GM18870 (cell line): ENCODE measurements around the gene SLC22A8.
"Not testable (repeated sequence)": the region's sequence is repeated elsewhere in the genome, so short reads cannot be mapped to it uniquely, and the experiment has no call there.

ENCODE experiments used
- ATAC-seq: cut with Tn5 transposase; IDR thresholded peaks from one replicate; pipeline ENCODE4 v1.9.1; 2021; ENCODE audit warnings: moderate library complexity; ENCODE audit not compliant: unreplicated experiment

The SLC22A8 gene

DNA sequence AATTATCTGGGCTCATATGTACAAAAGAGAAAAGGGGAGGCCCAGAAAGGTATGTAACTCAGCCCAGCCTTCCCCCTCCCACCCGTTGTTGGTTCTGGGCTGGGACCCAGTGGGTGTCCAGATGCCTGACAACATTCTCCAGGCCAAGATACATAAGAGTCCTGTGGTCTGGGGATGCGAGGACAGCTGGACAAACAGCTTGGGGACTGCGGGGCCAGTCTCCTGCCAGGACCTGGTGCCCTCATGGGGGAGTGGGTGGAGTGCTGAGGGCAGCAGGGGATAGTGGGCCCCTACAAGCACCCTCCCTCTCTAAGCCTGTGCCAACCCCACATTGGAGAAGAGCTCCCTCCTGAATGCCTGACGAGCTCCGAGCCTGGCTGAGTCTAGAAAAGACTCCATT lies 27.4 kb downstream of the SLC22A8 start:
- no peak for ATAC-seq

DNA sequence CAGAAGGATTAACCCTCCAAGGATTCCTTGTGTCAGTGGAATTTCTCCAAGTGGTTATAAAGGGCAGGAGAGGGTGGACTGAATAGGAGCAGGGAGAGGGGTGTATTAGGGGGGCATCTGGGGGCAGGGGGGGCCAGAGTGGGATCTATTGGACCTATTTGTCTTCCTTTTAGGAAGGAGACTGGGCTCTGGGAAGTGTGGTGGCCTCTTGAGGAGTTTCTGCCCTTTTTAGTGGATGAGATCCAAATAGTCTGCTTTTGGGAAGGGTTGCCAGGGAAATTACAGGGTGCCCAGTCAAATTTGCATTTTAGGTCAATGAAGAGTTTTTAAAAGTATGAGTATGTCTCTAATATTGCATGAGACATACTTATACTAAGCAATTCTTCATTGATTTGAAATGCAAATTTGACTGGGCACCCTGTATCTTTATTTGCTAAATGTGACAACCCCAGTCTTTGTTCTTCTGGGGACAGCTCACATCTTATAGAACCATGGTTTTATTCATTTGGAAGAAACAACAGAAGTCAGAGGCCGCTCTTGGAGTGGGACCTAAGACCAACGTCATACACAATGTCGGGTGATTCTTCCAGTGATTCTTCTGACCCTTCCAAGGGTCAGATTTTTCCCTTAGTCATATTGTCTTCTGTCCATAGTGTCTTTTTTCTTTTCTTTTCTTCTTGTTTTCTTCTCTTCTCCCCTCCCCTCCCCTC lies 30.4 kb downstream of the SLC22A8 start:
- ATAC-seq, result no peak

DNA sequence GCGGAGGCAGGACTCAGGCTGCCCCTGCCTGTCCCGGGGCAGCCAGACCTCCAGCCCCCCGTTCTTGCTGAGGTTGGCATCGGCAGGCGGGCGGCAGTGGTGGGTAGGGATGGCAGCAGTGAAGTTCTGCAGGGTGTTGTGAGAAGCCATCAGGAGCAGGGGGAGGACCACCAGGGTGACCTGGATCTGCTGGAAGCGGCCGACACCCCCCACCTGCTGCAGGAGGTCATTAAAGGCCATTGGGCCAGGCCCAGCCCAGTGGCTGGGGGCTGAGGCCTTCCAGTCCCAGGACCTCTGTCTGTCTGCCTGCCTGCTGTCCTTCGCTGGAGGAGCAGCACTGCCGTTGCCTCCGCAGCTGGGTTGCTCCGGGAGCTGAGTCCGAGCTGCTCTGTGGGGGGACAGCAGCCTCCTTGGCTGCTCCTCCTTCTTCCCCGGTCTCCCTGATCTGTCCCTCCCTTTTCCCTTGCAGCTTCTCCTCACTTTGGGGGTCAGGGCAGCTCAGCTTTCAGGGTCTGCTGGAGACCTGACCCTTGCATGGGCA lies 31.1 kb downstream of the SLC22A8 start, which contains the start of gene SLC22A6:
Gene SLC22A6, minus strand, starts transcription at position 517 of the 541 bp plus-strand sequence. Its CDS starts 277 bp downstream, at position 240.
- no peak for ATAC-seq

DNA sequence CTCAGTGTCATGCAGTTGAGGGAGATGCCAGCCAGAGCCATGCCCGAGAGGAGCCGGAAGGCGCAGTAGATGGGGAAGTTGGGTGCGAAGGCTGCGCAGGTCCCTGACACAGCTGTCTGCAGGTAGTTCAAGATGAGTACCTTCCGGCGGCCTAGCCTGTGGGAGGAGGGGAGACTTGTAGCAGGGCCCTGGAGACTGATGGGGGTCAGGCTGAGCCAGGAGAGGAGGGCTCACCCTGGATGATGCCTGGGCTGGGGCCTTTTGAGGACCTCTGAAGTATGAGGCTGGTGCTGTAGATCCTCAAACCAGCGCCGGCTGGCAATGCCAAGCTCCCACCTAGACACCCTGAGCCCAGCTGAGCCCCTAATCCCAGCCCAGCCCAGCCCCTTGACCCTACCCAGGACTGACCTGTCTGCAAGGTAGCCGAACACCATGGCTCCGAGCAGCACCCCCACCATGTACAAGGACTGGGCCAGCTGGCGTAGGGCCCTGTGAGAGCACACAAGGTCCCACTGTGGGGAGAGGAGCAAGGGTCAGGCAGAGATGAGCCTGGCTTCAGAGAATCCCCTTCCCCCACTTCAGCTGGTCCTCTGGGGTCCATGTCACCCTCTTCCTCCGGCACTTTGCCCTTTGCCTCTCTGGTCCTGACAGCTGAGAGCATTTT lies 32.0 kb downstream of the SLC22A8 start:
- ATAC-seq, result no peak

DNA sequence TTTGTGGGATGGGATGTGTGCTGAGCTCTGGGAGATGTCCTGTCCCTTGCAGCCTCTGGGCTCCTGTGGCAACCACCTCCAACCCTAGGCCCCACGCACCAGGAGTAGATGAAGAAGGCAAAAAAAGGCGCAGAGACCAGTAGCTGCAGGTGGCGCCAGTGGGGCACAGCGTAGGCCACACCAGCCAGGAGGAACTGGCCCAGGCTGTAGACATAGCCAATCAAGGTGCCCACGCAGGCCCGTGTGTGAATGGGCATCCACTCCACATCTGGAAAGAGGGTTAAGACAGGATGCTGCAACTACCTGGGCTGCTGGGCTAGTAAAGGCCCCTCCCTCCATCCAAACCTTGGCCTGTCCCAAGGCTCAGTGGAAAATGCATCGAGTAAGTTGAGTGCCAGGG lies 33.9 kb downstream of the SLC22A8 start:
- no peak for ATAC-seq

DNA sequence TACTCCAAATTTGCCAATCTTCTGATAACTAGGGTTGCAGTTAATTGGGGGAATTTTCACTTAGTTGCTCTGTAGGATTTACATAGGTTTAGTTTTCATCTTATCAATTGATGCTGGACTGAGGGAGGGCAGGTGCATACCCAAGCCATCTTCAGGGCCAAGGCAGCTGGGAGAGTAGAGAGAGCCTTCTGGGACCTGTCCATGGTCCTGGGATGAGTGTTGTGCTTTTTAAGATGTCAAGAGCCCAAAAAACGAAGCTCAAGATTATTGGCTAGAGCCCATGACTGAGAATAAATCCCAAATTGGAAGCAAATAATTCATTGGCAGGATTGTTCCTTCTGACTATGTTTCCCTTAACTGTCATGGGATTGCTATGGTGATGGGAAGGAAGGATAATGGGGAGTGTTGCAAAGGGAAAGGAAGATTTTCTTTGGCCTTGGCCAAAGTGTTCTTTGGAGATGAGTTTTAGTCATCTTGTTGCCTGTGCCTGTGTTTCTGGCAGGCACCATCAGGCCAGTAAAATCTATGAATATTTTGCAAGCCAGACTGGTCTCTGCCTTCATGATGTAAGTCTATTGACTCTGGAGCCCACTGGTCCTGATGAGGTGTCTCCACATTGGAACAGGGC lies 35.4 kb downstream of the SLC22A8 start:
- no peak for ATAC-seq

DNA sequence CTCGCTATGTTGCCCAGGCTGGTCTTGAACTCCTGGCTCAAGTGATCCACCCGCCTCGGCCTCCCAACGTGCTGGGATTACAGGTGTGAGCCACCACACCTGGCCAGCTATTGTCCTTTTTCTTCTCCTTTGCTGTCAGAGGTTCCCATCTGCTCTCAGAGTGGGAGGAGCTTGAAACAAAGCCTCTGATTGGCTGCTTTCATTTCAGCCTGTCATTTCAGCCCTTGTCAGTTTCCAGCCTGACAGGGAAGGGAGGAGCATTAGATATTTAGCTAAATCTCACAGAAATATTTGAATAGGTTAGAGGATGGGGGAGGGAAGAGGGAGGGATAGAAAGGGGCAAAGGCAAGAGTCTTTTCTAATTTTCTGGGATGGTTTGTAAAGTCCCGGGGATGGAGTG lies 39.5 kb downstream of the SLC22A8 start:
- no peak for ATAC-seq

DNA sequence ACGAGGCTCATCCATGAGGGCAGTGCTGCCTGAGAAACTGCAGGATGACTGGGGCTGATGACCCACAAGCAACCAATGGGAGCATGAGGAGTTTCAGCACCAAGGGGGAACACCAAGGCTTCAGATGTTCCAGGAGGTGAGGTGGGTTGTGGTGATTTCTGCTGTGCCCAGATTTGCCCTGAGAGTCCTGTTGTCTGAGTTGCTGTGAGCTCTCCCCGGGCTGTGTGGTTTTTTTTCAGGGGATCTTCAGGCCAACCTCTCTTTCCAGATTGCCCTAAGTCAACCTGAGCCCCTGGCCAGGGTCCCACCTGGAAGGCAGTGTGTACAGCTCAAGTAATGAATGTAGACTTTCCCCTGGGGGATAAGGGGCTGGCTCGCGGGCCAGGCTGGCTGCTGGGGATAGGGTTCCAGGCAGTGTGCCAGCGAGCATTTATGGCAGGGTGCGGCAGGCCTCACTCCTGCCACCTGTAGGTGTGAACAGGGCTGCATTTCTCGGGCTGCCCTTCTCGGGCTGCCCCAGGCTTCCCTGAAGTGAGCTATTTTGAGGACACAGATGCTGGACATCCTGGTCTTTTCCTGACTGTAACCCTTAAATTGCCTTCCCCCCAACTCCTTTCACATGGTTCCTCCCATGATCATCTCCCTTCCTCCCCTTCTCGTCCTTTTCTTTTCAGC lies 40.7 kb downstream of the SLC22A8 start:
- ATAC-seq, result no peak

DNA sequence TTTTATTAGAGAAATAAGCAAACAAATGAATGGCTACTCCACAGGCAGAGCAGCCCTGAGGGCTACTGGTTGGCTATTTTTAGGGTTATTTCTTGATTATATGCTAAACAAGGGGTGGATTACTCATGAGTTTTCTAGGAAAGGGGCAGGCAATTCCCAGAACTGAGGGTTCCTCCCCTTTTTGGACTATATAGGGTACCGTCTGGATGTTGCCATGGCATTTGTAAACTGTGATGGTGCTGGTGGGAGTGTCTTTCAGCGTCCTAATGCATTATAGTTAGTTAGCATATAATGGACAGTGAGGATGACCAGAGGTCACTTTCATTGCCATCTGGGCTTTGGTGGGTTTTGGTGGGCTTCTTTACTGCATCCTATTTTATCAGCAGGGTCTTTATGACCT lies 50.1 kb downstream of the SLC22A8 start:
- ATAC-seq, result no peak

DNA sequence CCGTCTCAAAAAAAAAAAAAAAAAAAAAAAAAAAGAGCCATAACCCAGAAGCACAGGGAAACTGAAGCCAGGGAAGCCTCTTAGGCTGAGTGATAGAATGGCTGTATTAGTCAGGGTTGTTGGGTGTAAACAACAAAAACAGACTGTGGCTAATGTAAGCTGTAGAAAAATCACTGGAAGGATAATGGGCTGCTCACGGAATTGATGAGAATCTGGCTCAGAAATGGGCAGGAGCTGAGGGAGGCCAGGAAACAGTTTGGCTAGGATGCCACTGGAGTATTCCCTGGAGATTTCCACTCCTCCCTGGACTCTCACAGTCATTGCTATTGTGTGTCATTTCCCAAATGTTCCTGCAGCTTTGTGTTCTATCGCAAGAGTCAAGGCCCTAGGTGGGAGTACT lies 53.2 kb downstream of the SLC22A8 start:
- no peak for ATAC-seq

DNA sequence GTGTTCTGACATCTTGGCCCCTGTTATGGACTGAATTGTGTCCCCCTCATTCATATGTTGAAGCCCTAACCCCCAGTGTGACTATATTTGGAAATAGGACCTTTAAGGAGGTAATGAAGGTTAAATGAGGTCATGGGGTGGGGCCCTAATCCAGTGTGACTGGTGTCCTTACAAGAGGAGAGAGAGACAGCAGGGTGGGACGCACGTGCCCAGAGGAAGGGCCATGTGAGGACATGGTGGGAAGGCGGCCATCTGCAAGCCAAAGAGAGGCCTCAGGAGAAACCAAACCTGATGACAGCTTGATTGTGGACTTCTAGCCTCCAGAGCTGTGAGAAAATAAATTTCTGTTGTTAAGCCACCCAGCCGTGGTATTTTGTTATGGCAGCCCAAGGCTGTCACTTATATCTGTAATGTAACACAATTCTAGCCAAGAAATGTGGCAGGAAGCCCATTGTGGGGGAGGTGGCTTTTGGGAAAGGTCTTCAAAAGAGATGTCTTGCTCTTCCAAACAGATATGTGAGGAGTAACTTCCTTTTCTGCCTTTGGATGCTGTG lies 54.5 kb downstream of the SLC22A8 start:
- ATAC-seq, result no peak

DNA sequence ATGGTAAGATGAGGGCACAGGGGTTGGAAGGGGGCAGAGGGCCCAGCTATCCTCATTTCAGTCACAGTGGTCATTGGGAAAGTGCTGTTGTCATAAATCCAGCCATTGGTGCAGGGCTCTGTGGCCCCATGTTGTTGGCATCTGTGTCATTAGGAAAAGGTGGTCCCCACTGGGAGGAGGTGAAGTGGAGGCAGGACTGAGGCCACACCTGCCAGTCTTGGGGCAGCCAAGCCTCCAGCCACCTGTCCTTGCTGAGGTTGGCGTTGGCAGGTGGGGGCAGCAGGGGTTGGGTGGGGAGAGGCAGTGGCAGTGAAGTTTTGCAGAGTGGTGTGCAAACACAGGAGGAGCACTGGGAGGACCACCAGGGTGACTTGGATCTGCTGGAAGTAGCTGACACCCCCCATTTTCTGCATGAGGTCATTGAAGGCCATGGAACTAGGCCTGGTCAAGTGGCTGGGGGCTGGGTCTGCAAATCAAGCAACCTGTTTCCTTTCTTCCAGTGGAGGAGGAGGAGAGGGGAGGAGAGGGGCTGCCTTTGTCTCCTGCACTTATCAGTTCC lies 56.1 kb downstream of the SLC22A8 start:
- ATAC-seq, result no peak

DNA sequence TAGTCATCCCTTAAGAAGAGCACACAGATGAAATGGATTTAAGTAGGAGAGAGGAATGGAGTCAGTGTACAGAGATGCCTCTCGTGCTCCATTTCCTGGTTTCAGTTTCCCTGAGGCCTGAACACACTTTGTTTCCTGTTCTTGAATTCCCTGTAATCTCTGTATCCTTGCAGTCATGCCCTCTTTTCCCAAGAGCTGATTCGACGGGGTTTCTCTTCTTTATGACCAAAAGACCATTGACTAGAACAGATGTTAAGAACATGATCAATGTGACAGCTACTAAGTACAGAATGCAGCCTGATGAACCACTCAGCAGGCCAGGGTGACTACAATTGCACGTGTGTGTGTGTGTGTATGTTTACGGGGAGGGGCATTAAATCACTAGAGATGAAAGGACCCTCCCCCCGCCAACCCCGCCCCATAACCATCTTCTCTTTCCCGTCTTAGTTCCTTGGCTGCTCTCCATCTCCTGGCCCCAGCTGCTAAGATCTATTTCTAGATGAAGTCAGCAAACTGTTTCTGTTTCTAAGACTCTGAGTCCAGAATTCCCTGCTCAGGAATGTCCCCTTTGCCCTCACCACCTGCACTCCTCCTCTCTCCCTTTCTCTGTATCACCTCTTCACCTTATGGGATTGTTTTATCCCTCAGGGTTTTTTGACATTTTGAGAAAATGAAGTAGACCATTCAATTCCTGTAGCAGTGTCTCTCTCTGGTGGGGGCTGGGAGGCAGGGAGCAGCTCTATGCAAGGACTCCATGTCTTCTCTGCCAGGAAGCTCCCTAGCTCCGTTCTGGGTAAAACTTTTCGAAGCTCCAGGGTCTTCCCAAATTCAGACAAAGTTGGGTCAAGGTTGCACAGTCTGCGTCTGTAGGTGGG lies 56.9 kb downstream of the SLC22A8 start:
- no peak for ATAC-seq

DNA sequence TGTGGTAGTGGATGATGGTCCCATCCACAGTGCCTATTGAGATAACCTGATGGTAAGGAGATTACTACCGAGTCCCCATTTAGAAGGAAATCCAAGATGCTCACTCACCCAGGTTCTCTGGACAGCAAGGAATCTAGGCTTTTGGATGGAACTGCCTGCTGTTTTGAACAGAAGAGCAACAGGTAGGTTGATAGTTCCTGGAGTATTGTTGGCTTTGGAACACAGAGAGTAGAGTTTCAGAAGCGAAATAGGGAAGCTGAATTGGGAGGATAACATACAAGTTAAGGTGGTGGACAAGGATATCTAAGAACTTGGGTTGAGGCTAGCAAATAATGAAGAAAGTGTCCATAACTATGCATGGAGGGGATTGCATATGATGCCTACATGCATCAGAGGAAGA lies 58.5 kb downstream of the SLC22A8 start:
- ATAC-seq, result no peak

DNA sequence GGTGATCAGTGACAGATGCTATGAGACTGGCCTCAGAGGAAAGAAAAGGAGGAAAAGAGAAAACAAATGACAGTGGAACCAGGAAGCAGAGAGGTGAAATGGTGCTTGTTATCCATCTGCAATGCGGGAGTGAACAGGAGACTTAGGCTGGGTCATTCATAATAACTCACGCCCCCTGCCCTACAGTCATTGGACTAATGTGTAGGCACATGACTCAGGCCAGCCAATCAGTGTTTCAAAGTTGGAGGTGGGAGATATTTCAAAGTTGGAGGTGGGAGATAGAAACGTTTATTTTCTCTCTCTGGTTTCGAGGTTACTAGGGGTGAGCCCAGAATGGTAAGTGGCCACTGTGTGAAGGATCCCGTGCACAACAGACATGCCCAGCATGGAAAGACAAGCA lies 61.2 kb downstream of the SLC22A8 start:
- ATAC-seq, result no peak

DNA sequence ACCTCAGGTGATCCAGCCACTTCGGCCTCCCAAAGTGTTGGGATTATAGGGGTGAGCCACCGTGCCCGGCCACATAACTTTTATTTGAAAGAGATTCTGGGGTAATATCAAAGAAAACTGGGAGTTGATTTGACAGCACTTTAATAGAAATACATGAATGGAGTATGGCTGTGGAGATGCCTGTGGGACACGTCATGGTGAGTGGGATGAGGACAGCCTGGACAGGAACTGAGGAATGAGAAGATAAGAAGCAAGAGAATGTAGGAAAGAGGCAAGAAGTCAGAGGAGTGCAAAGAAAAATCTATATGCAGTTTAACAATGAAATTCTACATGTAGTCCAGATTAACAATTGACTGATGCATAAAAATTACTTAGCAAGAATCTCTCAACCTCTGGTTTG lies 61.8 kb downstream of the SLC22A8 start:
- no peak for ATAC-seq

DNA sequence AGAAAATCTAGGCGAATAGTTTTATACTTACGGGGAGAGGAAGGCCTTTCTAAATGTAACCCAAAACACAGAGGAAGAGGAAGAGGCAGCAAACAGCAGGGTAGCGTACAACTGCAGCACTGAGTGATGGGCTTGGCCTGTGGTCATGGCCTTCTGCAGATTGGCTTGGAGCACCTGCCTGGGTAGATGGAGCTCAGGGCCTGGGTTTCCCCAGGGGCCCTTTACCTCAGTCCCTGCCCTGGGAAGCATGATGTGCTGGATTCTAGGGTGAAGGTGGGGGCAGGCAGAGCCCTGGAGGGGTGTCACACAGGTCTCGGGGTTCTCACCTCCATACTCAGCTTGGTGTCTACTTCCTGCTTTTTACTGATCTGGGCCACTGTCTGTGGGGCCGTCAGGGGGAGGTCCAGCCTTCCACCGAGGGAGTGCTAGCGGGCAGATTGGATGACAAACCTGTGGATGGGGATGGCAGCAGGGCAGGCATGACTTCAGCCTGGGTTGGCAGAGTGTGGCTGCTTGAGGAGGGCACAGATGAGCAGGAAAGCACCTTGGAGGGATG lies 66.8 kb downstream of the SLC22A8 start:
- no peak for ATAC-seq

DNA sequence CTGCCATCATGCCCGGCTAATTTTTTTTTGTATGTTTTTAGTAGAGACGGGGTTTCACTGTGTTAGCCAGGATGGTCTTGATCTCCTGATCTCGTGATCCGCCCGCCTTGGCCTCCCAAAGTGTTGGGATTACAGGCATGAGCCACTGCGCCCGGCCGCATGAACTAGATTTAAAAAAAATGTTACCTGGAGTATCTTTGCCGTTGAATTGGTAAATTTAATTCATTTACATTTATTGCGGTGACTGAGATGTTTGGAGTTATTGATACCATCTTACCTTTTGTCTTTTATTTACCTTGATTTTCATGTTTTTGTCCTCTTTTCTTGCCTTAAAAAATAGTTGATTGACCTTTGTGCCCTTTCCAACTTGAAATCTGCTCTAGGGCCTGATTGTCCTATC lies 70.1 kb downstream of the SLC22A8 start:
- not testable (repeated sequence) for ATAC-seq
